GM10266 (cell line): ENCODE data around the gene STOX2.

Experiments used
- DNase-seq: peaks from one replicate; pipeline ENCODE4 v3.0.0; 2012; ENCODE audit errors: extremely low spot score
- CTCF ChIP-seq: IDR thresholded peaks from 2 replicates; pipeline ENCODE4 v1.5.1; 2012; ENCODE audit warnings: mild to moderate bottlenecking, low read depth; ENCODE audit not compliant: control insufficient read depth, insufficient read depth; ENCODE audit errors: missing control alignments

STOX2 gene

GRCh38 chr4:183986971-183987946, 82.2 kb downstream of the STOX2 start:
- TF ChIP-seq CTCF = no peak
- DNase-seq = no peak

- no peak for DNase-seq
- TF ChIP-seq CTCF = no peak
Observed at GRCh38 chr4:183987987-183988392, 82.9 kb downstream of the STOX2 start.

GRCh38 chr4:183988874-183989273, 83.8 kb downstream of the STOX2 start:
- no peak for TF ChIP-seq CTCF
- DNase-seq = no peak

GRCh38 chr4:183989461-183989860, 84.4 kb downstream of the STOX2 start:
- TF ChIP-seq CTCF = no peak
- no peak for DNase-seq

GRCh38 chr4:183989931-183990330, 84.8 kb downstream of the STOX2 start:
- no peak for TF ChIP-seq CTCF
- DNase-seq = no peak

- no peak for TF ChIP-seq CTCF
- DNase-seq = no peak
Observed at GRCh38 chr4:183993676-183994075, 88.6 kb downstream of the STOX2 start.

- DNase-seq = no peak
- TF ChIP-seq CTCF = no peak
Observed at GRCh38 chr4:183995570-183995969, 90.5 kb downstream of the STOX2 start.
